Daoy (cell line): Measurements from ENCODE around the gene NAB1. TPM values are rescaled to one million over a fixed set of nuclear protein-coding genes. Genes with fewer than 3 reads are reported as not detected.

ENCODE experiments used
- DNase-seq: peaks from one replicate; pipeline ENCODE4 v3.0.0-alpha.2; 2015; ENCODE audit warnings: low read depth
- total RNA-seq: library from RNA; depleted of rRNA; stranded (reverse); fragments of >200 nt; shearing (Covaris generic); gene quantifications from 2 replicates; pipeline ENCODE4 v1.2.3, GENCODE V29; 2014

The NAB1 gene
- total RNA-seq, 1 experiment from 2014 or later, result 47.6 TPM

DNA sequence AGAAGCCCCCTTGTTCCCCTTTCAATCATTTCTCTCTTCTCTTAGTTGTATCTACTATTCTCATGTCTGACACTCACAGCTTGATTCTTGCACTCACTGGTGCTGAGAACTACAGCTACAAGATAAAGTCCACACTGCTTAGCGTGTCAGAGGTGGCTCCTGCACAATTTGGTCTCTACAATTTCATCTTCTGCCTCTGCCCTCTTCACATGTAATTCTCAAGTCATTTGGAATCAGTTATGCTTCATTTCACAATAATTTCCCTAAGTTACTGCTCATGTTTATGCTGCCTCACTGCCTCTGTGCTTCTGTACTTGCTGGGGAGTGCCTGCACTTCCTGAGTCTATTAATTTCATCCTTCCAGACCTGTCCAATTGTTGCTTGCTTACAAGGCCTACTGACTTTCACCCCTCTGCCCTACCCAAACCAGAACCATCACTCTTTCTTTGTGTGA is 11.6 kb upstream of the NAB1 start:
- DNase-seq, result no peak

DNA sequence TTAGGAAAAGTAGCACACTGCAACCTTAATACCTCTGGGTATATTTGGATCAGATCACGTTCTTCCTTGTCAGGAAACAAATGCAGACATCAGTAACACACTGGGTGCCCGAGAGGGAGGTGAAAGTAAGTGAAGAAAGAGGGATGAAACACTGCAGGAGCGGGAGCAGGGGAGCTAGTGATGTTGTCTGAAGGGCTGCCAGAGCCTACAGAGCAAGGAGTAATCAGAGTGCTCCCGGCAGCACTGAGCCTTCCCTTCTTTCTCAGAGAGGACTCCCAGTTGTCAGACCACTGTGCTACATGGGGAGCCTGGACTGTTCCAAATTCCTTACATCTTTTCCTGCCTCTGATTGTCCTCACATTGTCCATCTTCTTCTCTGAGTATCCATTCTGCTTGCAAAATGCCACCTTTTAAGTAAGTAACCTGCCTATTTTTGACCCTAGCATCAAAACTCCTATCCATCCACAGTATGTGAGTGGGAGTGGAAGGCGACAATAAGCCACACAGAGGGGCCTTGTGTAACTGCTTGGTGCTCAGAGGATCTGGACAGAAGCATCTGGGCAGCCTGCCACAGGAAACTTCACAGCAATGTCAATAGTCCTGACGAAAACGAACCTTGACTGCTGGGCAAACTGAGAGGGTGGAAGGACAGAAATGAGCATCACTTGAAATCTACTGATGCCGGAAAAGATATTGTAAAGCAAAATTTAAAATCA is 10.8 kb upstream of the NAB1 start:
- DNase-seq, result no peak

DNA sequence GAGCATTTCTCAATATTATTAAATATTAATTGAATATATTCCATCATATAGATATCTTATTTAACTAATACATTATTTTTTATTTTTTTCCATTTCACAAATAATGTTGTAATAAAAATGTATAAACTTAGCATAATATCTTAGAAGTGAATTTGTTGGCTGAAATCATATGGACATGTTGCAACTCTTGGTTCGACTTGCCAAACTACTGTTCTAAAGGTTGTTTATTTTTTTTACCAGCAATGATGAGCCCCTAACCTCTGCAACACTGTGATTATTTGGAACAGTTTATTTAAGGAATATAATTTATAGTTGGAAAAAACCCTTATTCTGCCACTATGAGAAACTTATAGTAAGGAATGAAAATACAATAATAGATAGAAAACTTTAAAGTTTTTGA is 8.8 kb upstream of the NAB1 start:
- no peak for DNase-seq

DNA sequence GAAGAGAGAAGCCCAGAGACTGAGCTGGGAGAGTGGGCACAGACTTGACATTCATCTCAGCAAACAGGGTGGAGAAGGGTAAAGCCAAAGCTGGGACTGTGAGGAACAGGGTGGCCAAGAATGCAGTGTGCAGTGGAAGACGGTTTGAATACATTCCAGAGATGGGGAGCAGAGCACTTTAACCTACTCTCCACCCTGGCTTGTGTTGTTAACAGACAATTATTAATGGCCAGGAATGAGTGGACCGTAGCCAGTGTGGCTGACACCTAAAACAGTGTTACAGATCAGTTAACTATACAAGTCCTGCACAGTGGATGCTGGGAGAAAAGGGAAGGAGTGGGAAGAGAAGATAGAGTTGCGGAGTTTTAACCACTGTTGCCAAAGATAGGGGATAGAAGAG is 7.4 kb upstream of the NAB1 start:
- DNase-seq, result no peak

DNA sequence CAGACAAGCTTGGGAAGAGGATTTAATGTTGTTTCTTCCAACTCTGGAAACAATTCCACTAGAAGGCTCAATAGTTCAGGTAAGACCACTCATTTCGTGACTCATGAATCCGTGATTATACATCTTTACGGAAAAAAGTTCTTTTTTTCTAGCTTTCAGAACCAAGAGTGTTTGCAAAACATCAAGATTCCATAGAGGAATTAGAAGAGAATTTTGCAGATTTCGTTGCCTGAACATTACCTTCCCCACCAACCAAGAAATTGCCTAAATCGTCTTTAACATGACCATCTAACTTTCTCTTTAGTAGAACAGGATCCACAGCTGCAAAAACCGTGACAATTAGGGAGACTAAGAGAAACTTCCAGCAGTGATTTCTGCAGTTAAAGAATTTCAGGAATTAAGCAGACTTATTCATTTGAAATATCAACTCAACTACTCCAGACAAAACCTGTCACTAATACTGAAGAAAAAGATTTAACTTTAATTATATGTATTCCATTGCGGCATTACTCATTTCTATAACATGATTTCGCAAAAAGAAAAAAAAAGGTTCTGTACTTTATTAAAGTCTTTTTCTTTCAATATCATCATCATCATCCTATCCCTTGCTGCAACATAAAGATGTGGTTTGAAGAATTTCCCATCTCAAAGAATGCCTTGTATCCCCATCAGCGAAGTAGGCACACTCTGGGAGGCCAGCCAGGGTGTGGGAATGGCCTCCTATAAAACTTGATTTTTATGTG is 1.9 kb upstream of the NAB1 start:
- no peak for DNase-seq

DNA sequence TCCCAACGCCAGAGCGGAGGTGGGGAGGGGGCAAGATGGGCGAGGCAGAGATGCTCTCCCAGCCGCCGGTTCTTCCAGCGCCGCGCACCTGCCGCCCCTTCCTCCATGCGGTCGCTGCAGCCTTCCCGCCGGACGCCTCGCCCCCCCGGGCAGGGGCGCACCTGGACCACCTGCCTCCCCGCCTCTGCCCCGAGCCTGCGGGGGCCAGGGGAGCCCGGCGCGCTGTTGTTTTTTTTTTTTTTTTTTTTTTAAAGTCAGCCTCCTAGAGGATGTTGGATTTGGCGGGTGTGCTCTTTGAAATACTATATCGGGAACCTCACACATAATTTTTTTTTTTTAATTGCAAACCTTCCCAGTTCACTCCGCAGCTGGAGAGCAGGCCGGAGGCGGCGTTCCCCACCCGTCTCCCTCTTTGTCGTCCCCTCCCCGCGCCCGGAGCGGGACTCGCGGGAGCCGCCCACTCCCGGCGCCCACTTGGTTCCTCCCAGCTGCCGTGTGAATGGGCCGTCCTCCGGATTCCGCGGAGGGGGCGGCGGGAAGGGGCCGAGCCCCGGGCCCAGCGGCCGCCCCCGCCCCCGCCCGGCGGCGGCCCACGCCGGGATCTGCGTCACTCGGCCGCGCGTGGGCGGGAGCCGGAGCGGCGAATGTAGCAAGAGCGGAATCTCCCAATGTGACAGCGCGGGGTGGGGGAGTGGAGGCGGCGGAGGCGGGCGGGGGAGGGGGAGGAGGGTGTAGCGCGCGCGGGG is 421 bp upstream of the NAB1 start:
- peak; percentile 89 for DNase-seq

DNA sequence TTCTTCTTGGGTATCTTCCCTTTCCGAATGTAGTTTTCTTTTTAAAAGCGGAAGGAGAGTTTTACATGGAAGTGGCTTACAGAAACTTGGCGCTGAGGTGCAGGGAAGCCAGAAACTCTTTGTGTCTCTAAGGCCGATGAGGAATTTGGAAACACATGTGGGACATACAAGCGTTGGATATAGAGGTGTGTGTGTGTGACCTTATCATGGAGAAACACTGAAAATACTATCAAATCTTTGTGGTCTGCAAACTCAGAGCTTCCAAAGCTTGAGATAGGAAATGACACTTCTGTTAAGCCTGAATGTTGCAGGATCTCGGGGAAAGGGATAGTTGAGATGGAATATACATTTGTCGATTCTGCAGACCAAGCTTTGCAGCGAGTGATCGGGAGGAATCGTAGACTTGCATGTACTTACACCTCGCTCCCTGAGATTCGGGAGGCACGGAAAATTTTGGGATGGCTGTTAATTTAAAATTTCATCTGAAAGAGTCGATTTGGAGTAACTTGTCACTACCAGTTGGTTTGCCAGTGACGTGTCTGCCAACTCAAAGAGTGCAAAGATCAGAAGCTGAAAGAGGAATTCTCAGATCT is 1.0 kb downstream of the NAB1 start:
- DNase-seq, result peak; percentile 37

DNA sequence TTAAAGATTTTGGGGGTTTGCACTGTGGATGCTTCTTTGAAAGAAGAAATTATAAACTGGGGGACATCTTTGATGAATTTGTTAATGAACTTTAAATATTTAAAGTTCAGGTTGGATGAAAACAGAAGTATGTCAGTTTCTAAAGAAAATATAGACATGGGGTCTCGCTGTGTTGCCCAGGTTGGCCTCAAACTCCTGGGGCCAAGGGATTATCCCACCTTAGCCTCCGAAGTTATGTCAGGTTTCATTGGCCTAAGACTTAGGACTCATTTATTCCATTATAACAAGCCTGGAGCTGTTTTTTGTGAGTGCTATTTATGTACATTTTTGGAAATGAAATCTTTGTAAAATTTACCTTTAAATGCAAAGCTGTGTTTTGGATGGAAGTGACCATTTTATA is 2.5 kb downstream of the NAB1 start:
- DNase-seq, result no peak

DNA sequence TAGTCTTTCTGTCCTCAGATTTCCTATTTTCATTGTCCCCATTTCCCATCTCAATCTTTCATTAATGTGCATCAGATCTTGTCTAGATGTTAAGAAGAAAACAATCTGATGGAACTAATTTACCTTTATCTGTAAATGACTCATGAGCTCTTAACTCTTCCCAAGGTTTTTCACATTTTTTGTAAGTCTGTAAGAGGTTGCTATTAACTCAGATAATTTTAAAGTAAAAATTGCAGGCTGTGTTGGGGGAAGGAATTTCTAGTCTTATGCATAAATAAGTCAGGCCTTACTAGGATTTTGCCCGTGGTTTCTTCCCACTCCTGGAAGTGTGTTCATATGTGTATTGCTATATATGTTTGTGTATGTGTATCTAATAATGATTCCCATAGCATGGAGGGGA is 4.3 kb downstream of the NAB1 start:
- DNase-seq, result no peak

DNA sequence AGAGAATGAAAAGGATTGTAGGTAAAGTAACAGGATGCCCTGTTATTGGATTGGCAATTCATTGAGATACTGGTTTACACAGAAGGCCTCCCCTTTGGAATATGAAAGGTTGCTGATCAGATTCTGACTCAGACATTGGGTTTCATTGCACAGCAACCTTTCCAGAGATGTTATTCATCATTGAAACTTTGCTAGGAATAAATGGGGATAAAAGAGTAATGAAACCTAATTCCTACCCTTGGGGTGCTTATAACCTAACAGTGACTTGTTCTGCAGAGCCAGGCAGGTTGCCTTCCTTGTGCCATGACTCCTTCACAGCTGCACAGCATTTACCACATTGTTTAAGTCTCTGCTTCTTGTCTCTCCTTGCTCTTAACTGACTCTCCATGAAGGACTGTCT is 5.0 kb downstream of the NAB1 start:
- no peak for DNase-seq

DNA sequence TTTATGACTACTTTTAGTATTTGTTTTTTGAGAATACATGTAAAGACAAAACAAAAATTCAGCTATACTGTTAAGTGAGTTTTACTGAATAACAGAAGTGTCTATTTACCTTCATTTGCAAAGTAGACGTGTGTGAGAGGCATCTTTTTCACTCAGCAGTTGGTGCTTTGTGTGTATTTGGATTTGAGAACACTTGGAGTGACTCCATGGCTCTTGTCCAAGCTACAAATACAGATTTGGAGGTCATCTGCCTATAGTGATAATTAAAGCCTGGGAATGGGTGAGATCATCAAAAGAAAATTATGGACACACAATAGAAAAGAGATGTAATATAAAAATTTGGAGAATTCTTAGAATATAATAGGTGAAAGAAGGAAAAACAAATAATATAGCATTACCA is 6.2 kb downstream of the NAB1 start:
- DNase-seq, result no peak

DNA sequence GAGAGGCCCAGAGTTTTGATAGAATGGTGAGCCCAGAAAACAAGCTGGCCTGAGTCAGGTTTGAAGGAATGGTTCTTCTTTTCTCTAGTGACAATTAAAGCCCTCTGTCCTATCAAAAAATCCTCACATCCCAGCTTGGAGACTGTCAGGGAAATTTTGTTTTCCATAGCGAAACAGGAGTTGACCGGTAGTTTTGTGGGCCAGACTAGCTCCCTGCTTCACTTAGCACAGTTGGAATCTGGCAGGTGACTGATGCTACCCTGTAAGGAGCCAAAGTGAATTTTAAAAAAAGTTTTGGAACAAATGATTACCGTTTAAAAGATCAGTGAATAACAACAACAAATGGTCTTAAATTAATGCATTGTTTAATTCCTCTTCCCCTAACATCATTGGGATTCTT is 6.7 kb downstream of the NAB1 start:
- DNase-seq, result no peak

DNA sequence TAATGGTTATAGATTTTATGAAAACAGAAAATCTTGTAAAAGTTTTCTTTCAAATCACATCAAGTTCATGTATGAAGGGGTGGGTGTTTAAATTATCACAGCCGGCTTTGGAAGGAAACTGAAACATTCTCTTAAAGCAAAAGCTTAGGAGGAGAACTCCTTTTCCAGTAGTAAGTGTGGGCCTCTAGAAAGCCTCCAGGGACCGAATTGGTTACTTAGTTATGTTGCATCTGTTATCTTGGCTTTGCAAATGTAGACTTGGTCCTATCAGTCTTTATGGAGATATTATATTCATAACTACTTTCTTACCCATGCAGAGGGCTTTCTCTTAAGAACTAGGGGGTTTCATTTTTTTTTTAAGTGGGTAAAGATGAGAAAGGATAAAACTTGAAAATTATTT is 7.4 kb downstream of the NAB1 start:
- DNase-seq, result no peak

DNA sequence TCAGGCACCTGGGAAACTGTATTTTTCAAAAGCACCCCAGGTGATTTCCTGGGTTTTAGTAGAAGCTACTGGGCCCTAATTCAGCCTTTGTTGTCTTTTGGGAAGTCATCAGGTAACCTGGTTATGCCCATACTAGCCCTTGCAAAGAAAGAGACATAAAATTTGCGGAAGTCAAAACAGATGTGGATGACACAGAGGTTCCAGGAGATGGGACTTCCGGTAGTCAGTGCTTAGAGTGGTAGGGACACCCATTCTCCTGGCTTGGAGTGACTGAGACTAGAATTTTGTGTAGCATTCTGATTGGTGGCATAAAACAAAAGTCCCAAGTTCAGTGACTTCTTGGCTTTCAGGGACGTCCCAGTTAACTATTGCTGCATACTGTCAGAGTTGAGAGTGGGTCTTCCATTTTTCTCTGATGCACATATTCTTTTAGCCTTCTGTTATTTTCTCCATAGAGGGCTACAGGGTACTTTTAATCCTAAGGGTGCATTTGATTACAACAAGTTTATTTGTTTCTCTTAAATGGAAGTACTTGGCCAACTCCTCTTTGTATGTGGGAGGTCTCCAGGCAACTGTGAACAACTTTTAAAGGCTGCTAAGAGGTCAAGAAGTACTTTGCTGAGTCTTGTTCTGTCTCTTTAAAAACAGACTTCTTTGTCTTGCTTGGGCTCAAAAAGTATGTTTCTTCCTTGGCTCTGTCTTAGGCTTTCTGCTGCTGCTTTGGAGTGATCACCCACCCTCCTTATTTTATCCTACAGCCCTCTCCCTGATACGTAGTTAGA is 8.8 kb downstream of the NAB1 start:
- no peak for DNase-seq

DNA sequence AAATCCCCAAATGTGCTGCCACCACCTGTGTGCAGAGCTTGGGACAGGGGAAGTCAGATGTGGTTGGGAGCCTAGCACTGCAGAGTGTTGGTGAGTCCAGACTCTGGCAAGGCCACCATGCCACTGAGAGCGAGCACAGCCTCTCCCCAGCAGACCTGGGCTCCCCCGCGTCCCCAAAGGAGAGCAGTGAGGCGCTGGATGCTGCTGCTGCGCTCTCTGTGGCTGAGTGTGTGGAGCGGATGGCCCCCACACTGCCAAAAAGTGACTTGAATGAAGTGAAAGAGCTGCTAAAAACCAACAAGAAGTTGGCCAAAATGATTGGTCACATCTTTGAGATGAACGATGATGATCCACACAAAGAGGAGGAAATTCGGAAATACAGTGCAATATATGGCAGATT is 10.7 kb downstream of the NAB1 start:
- no peak for DNase-seq

DNA sequence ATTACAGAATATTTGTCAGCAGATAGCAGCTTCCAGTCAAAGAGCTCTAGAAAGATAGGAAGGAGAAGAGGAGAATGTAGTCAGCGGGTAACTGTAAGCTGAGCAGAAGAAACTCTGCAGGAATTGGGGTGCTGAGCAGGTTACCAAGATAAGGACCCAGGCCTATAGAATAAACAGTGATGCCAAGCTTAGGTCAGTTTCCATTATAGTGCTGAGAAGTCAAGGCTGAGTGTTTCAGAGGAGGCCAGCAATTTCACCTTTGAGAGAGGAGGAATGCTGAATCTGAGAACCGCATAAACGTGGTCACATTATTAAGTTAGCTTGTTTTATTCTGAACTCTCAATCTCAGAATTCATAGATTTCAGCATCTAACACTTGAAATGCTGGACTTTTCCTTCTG is 13.9 kb downstream of the NAB1 start:
- DNase-seq, result no peak

DNA sequence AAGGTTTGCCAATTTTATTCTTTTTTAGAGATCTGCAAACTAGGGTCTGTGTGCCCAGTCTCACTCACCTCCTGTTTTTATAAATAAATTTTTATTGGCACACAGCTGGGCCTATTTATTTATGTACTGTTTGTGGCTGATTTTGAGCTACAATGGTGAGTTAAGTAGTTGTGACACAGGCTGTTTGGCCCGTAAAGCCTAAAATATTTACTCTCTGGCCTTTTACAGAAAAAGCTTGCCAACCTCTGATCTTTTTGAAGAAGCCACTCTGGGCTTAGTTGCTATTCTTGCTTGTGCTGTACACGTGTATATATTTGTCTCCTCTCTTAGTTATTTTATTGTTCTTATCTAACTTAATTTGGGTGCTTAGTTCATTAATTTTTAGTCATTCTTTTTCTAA is 14.5 kb downstream of the NAB1 start:
- DNase-seq, result no peak

DNA sequence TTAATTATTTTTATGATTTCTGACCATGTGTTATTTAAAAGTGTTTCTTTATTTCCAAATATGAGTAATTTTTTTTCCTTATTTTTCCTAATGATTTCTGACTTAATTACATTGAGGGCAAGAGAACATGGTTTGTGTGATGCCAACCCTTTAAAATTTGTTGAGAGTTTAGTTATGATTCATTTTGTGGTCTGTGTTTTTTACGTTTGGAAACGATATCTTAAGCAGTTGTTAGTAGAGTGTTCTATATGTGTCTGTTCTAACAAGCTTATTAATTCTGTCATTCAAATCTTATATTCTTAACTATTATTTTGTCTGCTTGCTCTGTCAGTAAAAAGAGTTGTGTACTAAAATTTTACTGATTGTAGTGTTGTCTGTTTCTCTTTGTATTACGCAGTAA is 15.0 kb downstream of the NAB1 start:
- DNase-seq, result no peak

DNA sequence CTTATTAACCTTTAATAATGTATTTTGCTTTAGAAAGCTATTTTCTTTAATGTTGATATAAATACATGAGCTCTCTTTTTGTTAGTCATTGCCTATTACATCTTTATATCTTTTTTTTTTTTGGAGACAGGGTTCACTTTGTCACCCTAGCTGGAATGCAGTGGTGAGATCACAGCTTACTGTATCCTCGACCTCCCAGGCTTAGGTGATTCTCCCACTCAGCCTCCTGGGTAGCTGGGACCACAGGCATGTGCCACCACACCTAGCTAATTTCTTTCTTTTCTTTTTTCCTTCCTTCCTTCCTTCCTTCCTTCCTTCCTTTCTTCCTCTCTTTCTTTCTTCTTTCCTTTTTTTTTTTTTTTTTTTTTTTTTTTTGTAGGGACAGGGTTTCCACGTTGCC is 15.4 kb downstream of the NAB1 start:
- peak; percentile 79 for DNase-seq

DNA sequence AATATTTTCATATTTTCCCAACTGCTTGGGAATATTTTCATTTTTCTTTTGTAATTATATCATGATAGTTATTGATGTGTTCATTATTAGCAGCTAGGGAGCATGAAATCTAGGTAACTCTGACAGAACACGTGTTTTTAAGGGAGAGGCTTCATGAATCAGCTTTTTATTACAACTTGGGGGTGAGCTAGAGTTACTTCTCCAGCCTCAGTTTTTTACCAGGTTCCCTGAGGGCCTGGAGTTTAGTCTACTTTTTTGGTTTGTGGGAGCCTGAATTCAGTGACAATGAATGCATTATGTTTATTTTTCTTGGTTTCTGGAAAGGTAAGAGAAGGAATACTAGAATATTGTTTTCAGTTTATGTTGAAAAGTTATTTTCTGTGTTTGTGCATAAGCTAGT is 18.0 kb downstream of the NAB1 start:
- no peak for DNase-seq

DNA sequence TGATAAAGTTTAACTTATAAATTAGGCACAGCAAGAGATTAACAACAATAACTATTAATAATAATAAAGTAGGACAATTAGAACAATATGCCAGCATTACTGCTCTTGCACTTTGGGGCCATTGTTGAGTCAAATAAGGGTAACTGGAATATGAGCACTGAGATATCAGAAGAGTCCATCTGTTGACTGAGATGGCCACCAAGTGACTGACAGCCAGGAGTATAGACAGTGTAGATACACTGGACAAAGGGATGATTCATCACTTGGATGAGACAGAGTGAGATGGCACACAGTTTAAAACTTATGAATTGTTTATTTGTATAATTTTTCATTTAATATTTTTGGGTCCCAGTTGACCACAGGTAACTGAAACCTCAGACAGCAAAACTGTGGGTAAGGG is 20.0 kb downstream of the NAB1 start:
- DNase-seq, result no peak
